GM12865 (cell line): ENCODE results near the gene GMPS.
"Not testable (repeated sequence)": the region's sequence is repeated elsewhere in the genome, so short reads cannot be mapped to it uniquely, and the experiment has no call there.

Experiments
- DNase-seq: peaks from one replicate; pipeline ENCODE4 v3.0.0; 2010; ENCODE audit warnings: low read depth
- H3K4me3 ChIP-seq: 2 replicates; pipeline ENCODE4 v1.5.1; 2011; ENCODE audit warnings: mild to moderate bottlenecking, low read depth, low read length, control low read depth
- CTCF ChIP-seq: IDR thresholded peaks from 2 replicates; pipeline ENCODE4 v1.5.1; 2011; ENCODE audit warnings: low read length, control low read depth, low read depth, inconsistent platforms; ENCODE audit not compliant: insufficient read depth; ENCODE audit errors: missing control alignments

Gene GMPS

GRCh38 chr3:155876503-155876902, 6.1 kb downstream of the GMPS start:
- no peak overlapping the region for H3K4me3 ChIP-seq
- no peak for DNase-seq
- TF ChIP-seq CTCF, result no peak

- H3K4me3 ChIP-seq, result no peak overlapping the region
- no peak for TF ChIP-seq CTCF
- peak; percentile 22 for DNase-seq
These were observed 9.8 kb downstream of the GMPS start for GRCh38 chr3:155880286-155880685.

- H3K4me3 ChIP-seq, result no peak overlapping the region
- no peak for TF ChIP-seq CTCF
- no peak for DNase-seq
These were observed 13.8 kb downstream of the GMPS start for GRCh38 chr3:155884292-155884691.

- no peak for TF ChIP-seq CTCF
- H3K4me3 ChIP-seq, result no peak overlapping the region
- DNase-seq, result no peak
These were observed 14.8 kb downstream of the GMPS start for GRCh38 chr3:155885292-155885691.

GRCh38 chr3:155886348-155886747, 15.9 kb downstream of the GMPS start:
- not testable (repeated sequence) for DNase-seq, H3K4me3 ChIP-seq

GRCh38 chr3:155886915-155887314, 16.5 kb downstream of the GMPS start:
- TF ChIP-seq CTCF, result no peak
- no peak overlapping the region for H3K4me3 ChIP-seq
- DNase-seq, result no peak

GRCh38 chr3:155889212-155889611, 18.8 kb downstream of the GMPS start:
- TF ChIP-seq CTCF, result no peak
- H3K4me3 ChIP-seq, result no peak overlapping the region
- no peak for DNase-seq

GRCh38 chr3:155889952-155890351, 19.5 kb downstream of the GMPS start:
- DNase-seq, result no peak
- no peak for TF ChIP-seq CTCF
- no peak overlapping the region for H3K4me3 ChIP-seq
